Tibial nerve (tissue), 4 donors: ENCODE results near the gene TNS3. TPM values are rescaled to one million over a fixed set of nuclear protein-coding genes. Genes with fewer than 3 reads are reported as not detected.

Source experiments
- DNase-seq, 2 donors: peaks; one replicate each; pipeline ENCODE4 v3.0.0-alpha.2; 2019; ENCODE audit warnings: low spot score in 2 of 2
- H3K27ac ChIP-seq, 4 donors: fragments of 200-600 bp; sonication (generic) in 3 of 4; one replicate each; pipeline ENCODE4 v1.5.1; 2017 to 2019; ENCODE audit warnings: mild to moderate bottlenecking in 1 of 4
- H3K27me3 ChIP-seq, 2 donors: fragments of 200-600 bp; sonication (generic) in 1 of 2; one replicate each; pipeline versions ENCODE4 v1.5.1 to v1.6.0; 2017 to 2019
- H3K36me3 ChIP-seq, 3 donors: fragments of 200-600 bp; sonication (generic); one replicate each; pipeline ENCODE4 v1.5.1; 2018 to 2019
- H3K4me1 ChIP-seq, 4 donors: fragments of 200-600 bp; sonication (generic) in 3 of 4; one replicate each; pipeline ENCODE4 v1.5.1; 2017 to 2019
- H3K4me3 ChIP-seq, 4 donors: fragments of 200-600 bp; sonication (generic) in 3 of 4; one replicate each; pipeline ENCODE4 v1.5.1; 2017 to 2019; ENCODE audit warnings: mild to moderate bottlenecking in 1 of 4, moderate library complexity in 1 of 4
- H3K9me3 ChIP-seq, 4 donors: fragments of 200-600 bp; sonication (generic) in 3 of 4; one replicate each; pipeline ENCODE4 v1.5.1; 2017 to 2019
- CTCF ChIP-seq, 5 experiments: fragments of 200-600 bp in 3 of 5; fragments of 450-650 bp in 2 of 5; sonication (generic) in 3 of 5; IDR thresholded peaks; one replicate each; pipeline ENCODE4 v1.5.1; 2016 to 2019; ENCODE audit warnings: antibody characterized with exemption in 5 of 5, mild to moderate bottlenecking in 3 of 5, moderate library complexity in 2 of 5
- EP300 ChIP-seq, 2 donors: sonication (generic); formaldehyde crosslinking; IDR thresholded peaks; one replicate each; pipeline ENCODE4 v1.6.1; 2017; ENCODE audit warnings: antibody characterized with exemption in 2 of 2, mild to moderate bottlenecking in 1 of 2
- POLR2A ChIP-seq, 2 donors: fragments of 450-650 bp; IDR thresholded peaks; one replicate each; pipeline ENCODE4 v1.6.1; 2017; ENCODE audit warnings: antibody characterized with exemption in 2 of 2, mild to moderate bottlenecking in 2 of 2, moderate library complexity in 2 of 2
- WGBS, 2 donors: methylation state at CpG; one replicate each; pipeline ENCODE4 v1.1.5; 2018; 5-methylcytosine and 5-hydroxymethylcytosine counted together
- total RNA-seq, 4 donors: library from RNA; depleted of rRNA; stranded (reverse); fragments of >200 nt; gene quantifications; one replicate each; pipeline ENCODE4 v1.1.0, GENCODE V29; 2016

TNS3 gene
- total RNA-seq, 4 donors from 2014 or later: 118 to 142 (median 133) TPM

DNA sequence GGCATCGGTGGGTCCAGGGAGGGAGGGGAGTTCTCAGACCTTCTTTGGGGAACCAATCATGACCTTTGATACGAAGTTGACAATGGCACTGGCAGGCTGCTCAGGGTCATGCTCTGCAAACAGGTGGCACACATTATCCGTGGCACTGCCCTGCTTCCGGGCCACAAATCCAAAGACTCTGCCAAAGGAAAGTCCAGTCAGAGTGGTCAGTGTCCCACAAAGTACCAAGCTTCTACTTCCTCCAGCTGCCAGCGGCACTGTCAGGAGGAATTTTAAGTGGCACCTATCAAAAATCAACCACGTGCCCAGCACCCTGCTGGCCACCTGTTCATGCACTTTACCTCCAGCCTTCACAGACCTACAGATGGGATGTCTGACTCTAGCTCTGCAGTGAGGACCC is 303.9 kb downstream of the TNS3 start:
- H3K36me3 ChIP-seq: peaks cover 4 to 89% (median 5%) of the 10 kb centered on the region in 3 donors

GRCh38 chr7:47277321-47277781 is 304.6 kb downstream of the TNS3 start:
- DNase-seq: no peak
- no peak for TF ChIP-seq POLR2A (IDR thresholded peaks at IDR 0.05)
- Histone ChIP-seq H3K27me3 (no peaks in the 10 kb centered on the region), H3K4me3 (no peak overlapping the region), H3K36me3 (peaks cover 4 to 82% (median 5%) of the 10 kb centered on the region in 3 donors), H3K4me1 (no peaks in the 10 kb centered on the region), H3K9me3 (no peaks in the 10 kb centered on the region), H3K27ac (no peak overlapping the region)
- 93 to 94% methylated on average over 20 of the region's 20 CpGs for WGBS, 2 donors

More for the DNA sequence above, 303.9 kb downstream of the TNS3 start:
- H3K4me3 ChIP-seq: no peak overlapping the region
- H3K9me3 ChIP-seq: no peaks in the 10 kb centered on the region
- TF ChIP-seq EP300 (IDR thresholded peaks at IDR 0.05) (no peak), CTCF (IDR thresholded peaks at IDR 0.05) (no peak), POLR2A (IDR thresholded peaks at IDR 0.05) (no peak)
- DNase-seq: no peak
- H3K4me1 ChIP-seq: no peaks in the 10 kb centered on the region
- 85 to 86% methylated on average over 6 of the region's 6 CpGs for WGBS, 2 donors
- no peak overlapping the region for H3K27ac ChIP-seq
- no peaks in the 10 kb centered on the region for H3K27me3 ChIP-seq

GRCh38 chr7:47273974-47274766 is 307.7 kb downstream of the TNS3 start:
- 94 to 97% methylated on average over 3 to 6 of the region's 6 CpGs for WGBS, 2 donors
- H3K36me3 ChIP-seq: peaks cover 0 to 55% (median 4%) of the 10 kb centered on the region in 3 donors
- no peaks in the 10 kb centered on the region for H3K27me3 ChIP-seq
- no peak overlapping the region for H3K4me3 ChIP-seq
- H3K4me1 ChIP-seq: no peaks in the 10 kb centered on the region
- H3K9me3 ChIP-seq: peaks cover 0 to 7% (median 0%) of the 10 kb centered on the region in 4 donors
- TF ChIP-seq EP300 (IDR thresholded peaks at IDR 0.05): no peak
- no peak for TF ChIP-seq CTCF (IDR thresholded peaks at IDR 0.05)
- no peak for TF ChIP-seq POLR2A (IDR thresholded peaks at IDR 0.05)
- no peak for DNase-seq
- H3K27ac ChIP-seq: no peak overlapping the region

- H3K4me1 ChIP-seq: no peaks in the 10 kb centered on the region
- TF ChIP-seq POLR2A (IDR thresholded peaks at IDR 0.05) (no peak), CTCF (IDR thresholded peaks at IDR 0.05) (no peak), EP300 (IDR thresholded peaks at IDR 0.05) (no peak)
- no peak overlapping the region for H3K27ac ChIP-seq
- no peak overlapping the region for H3K4me3 ChIP-seq
- H3K27me3 ChIP-seq: no peaks in the 10 kb centered on the region
- peaks cover 0 to 17% (median 0%) of the 10 kb centered on the region in 4 donors for H3K9me3 ChIP-seq
- DNase-seq: no peak
- WGBS, 2 donors: 95 to 99% methylated on average over 4 of the region's 4 CpGs
- peaks cover 0 to 54% (median 4%) of the 10 kb centered on the region in 3 donors for H3K36me3 ChIP-seq
Observed at GRCh38 chr7:47273088-47273487, 308.8 kb downstream of the TNS3 start.

DNA sequence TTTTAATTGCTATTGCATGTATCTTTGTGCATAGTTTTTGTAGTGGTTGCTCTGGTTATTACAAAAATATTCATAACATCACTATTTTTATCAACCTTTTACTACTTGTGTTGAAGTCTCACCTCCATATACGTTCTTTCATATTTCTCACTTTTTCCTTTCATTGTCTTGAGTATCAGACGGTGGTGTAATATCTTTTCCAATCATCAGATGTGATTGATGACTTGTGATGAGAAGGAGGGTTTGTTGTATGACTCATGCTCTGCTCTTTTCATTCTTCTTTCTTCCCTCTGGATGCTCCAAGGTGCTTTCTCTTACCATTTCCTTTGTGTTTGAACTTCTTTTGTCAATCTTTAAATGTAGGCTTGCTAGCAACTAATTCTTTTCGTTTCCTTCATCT is 310.2 kb downstream of the TNS3 start:
- peaks cover 0 to 48% (median 4%) of the 10 kb centered on the region in 3 donors for H3K36me3 ChIP-seq
- H3K27me3 ChIP-seq: no peaks in the 10 kb centered on the region
- no peak for TF ChIP-seq POLR2A (IDR thresholded peaks at IDR 0.05)
- TF ChIP-seq CTCF (IDR thresholded peaks at IDR 0.05): no peak
- no peak for TF ChIP-seq EP300 (IDR thresholded peaks at IDR 0.05)
- peaks cover 0 to 21% (median 0%) of the 10 kb centered on the region in 4 donors for H3K9me3 ChIP-seq
- no peak for DNase-seq
- H3K4me1 ChIP-seq: peaks cover 0 to 5% (median 0%) of the 10 kb centered on the region in 4 donors
- no peak overlapping the region for H3K27ac ChIP-seq
- WGBS, 2 donors: 87 to 91% methylated on average over 3 of the region's 3 CpGs
- H3K4me3 ChIP-seq: no peak overlapping the region
